Activated T-cell treated with anti-CD3 and anti-CD28 coated beads, Interleukin-2, amount 50 U/mL, for 48 hours (primary cell): Measurements from ENCODE around the gene SLC22A15.

ENCODE experiments used
- DNase-seq, 2 experiments: peaks; one replicate each; pipeline ENCODE4 v3.0.0-alpha.2; 2020

Gene SLC22A15

GRCh38 chr1:116106646-116107045 is 130.3 kb downstream of the SLC22A15 start:
- DNase-seq: no peak

- DNase-seq: no peak
Observed at GRCh38 chr1:116107371-116107770, 131.1 kb downstream of the SLC22A15 start.

GRCh38 chr1:116110567-116111523 is 134.5 kb downstream of the SLC22A15 start, which contains the start of gene MAB21L3:
MAB21L3 (plus strand) TSS chr1:116111399; CDS start chr1:116112616, 1,217 bp downstream.
- DNase-seq: no peak

- DNase-seq: no peak
Observed at GRCh38 chr1:116111524-116112021, 135.3 kb downstream of the SLC22A15 start.

GRCh38 chr1:116112388-116113140 is 136.3 kb downstream of the SLC22A15 start:
- DNase-seq: no peak

GRCh38 chr1:116113615-116114014 is 137.3 kb downstream of the SLC22A15 start:
- no peak for DNase-seq

- no peak for DNase-seq
Observed at GRCh38 chr1:116115476-116116439, 139.4 kb downstream of the SLC22A15 start.

GRCh38 chr1:116118471-116118870 is 142.2 kb downstream of the SLC22A15 start:
- no peak for DNase-seq
